WTC11 (cell line): ENCODE measurements around the gene ACTG2. TPM values are rescaled to one million over a fixed set of nuclear protein-coding genes. Genes with fewer than 3 reads are reported as not detected.

Source experiments
- ATAC-seq: fragments of 200-7000 bp; cut with Tn5 transposase; 2 replicates; pipeline ENCODE4 v1.10.0; 2021; ENCODE audit warnings: mild to moderate bottlenecking, moderate library complexity
- CTCF ChIA-PET: fragments of 300-600 bp; sonication (Branson Sonifier 250); formaldehyde crosslinking; loops from one replicate; lab custom pipeline; 2021; ENCODE audit warnings: antibody characterized with exemption; lab: Charles Lee
- POLR2A ChIA-PET: fragments of 350-600 bp; sonication (Branson Sonifier 250); formaldehyde crosslinking; loops from one replicate; lab custom pipeline; 2021; ENCODE audit warnings: antibody characterized with exemption; lab: Charles Lee
- DNase-seq: peaks from one replicate; pipeline ENCODE4 v3.0.0; 2021; ENCODE audit warnings: low spot score
- H3K27ac Mint-ChIP-seq: 2 replicates; pipeline ENCODE4 v1.8.0; 2021; ENCODE audit warnings: mixed read lengths
- H3K27me3 Mint-ChIP-seq: 2 replicates; pipeline ENCODE4 v1.8.0; 2021; ENCODE audit warnings: low read depth, mild to moderate bottlenecking, moderate library complexity, mixed read lengths
- H3K36me3 Mint-ChIP-seq: 2 replicates; pipeline ENCODE4 v1.8.0; 2021; ENCODE audit warnings: mixed read lengths
- H3K4me1 Mint-ChIP-seq: 2 replicates; pipeline ENCODE4 v1.8.0; 2022; ENCODE audit warnings: mixed read lengths
- H3K4me3 Mint-ChIP-seq: 2 replicates; pipeline ENCODE4 v1.8.0; 2021; ENCODE audit warnings: mild to moderate bottlenecking, moderate library complexity, mixed read lengths
- H3K9me3 Mint-ChIP-seq: 2 replicates; pipeline ENCODE4 v1.8.0; 2021; ENCODE audit warnings: mixed read lengths
- ATF1 ChIP-seq: sonication (generic); formaldehyde crosslinking; IDR thresholded peaks from 2 replicates; pipeline ENCODE4 v1.8.1; 2023; ENCODE audit warnings: mild to moderate bottlenecking, moderate library complexity, missing genetic modification reagents
- CREM ChIP-seq: sonication (generic); formaldehyde crosslinking; IDR thresholded peaks from 2 replicates; pipeline ENCODE4 v1.8.1; 2022; ENCODE audit warnings: mild to moderate bottlenecking, missing genetic modification reagents, moderate library complexity
- GABPB1 ChIP-seq: sonication (generic); formaldehyde crosslinking; IDR thresholded peaks from 2 replicates; pipeline ENCODE4 v1.8.1; 2023; ENCODE audit warnings: mild to moderate bottlenecking, missing genetic modification reagents
- HMGA2 ChIP-seq: fragments of 250-450 bp; sonication (Bioruptor Pico); IDR thresholded peaks from 2 replicates; pipeline ENCODE4 v1.4.0; 2021; ENCODE audit warnings: mild to moderate bottlenecking, moderate library complexity
- JUN ChIP-seq: sonication (generic); formaldehyde crosslinking; IDR thresholded peaks from 2 replicates; pipeline ENCODE4 v1.8.0; 2023; ENCODE audit warnings: mild to moderate bottlenecking, missing genetic modification reagents
- KAT7 ChIP-seq: sonication (generic); formaldehyde crosslinking; IDR thresholded peaks from 2 replicates; pipeline ENCODE4 v1.8.1; 2023; ENCODE audit warnings: missing genetic modification reagents, mild to moderate bottlenecking, borderline replicate concordance
- MXD4 ChIP-seq: fragments of 250-450 bp; sonication (Bioruptor Pico); IDR thresholded peaks from 2 replicates; pipeline ENCODE4 v1.8.0; 2021; ENCODE audit warnings: mild to moderate bottlenecking, moderate library complexity, borderline replicate concordance
- NFATC4 ChIP-seq: fragments of 250-450 bp; sonication (Bioruptor Pico); IDR thresholded peaks from 2 replicates; pipeline ENCODE4 v1.9.0; 2021; ENCODE audit warnings: mild to moderate bottlenecking
- NR3C1 ChIP-seq: sonication (generic); formaldehyde crosslinking; conservative IDR thresholded peaks from 2 replicates; pipeline ENCODE4 v1.8.1; 2023; ENCODE audit warnings: low read depth, mild to moderate bottlenecking, missing genetic modification reagents
- ZBTB21 ChIP-seq: sonication (generic); formaldehyde crosslinking; IDR thresholded peaks from 2 replicates; pipeline ENCODE4 v1.8.1; 2023; ENCODE audit warnings: mild to moderate bottlenecking, missing genetic modification reagents, borderline replicate concordance
- ZNF138 ChIP-seq: sonication (generic); formaldehyde crosslinking; conservative IDR thresholded peaks from 2 replicates; pipeline ENCODE4 v1.8.1; 2022; ENCODE audit warnings: mild to moderate bottlenecking, moderate library complexity, missing genetic modification reagents
- ZNF317 ChIP-seq: sonication (generic); formaldehyde crosslinking; IDR thresholded peaks from 2 replicates; pipeline ENCODE4 v1.8.1; 2023; ENCODE audit warnings: low read depth, mild to moderate bottlenecking, moderate library complexity, missing genetic modification reagents, borderline replicate concordance
- total RNA-seq: library from RNA; stranded (reverse); gene quantifications from 3 replicates; pipeline ENCODE4 v1.2.3, GENCODE V29; 2021
- TF ChIP-seq, protein P1 (sequence below): sonication (generic); formaldehyde crosslinking; IDR thresholded peaks from 2 replicates; pipeline ENCODE4 v1.8.1; 2023; ENCODE audit warnings: mild to moderate bottlenecking, missing genetic modification reagents, moderate library complexity
- TF ChIP-seq, protein P2 (sequence below): sonication (generic); formaldehyde crosslinking; conservative IDR thresholded peaks from 2 replicates; pipeline ENCODE4 v1.8.1; 2023; ENCODE audit warnings: mild to moderate bottlenecking, low read depth, missing genetic modification reagents, moderate library complexity
- TF ChIP-seq, protein P3 (sequence below): fragments of 250-450 bp; sonication (Bioruptor Pico); IDR thresholded peaks from 2 replicates; pipeline ENCODE4 v1.9.0; 2021; ENCODE audit warnings: mild to moderate bottlenecking
- TF ChIP-seq, protein P4 (sequence below): sonication (generic); formaldehyde crosslinking; IDR thresholded peaks from 2 replicates; pipeline ENCODE4 v1.8.0; 2023; ENCODE audit warnings: mild to moderate bottlenecking, missing genetic modification reagents
- TF ChIP-seq, protein P5 (sequence below): sonication (generic); formaldehyde crosslinking; IDR thresholded peaks from 2 replicates; pipeline ENCODE4 v1.8.0; 2022; ENCODE audit warnings: mild to moderate bottlenecking, missing genetic modification reagents
- TF ChIP-seq, protein P6 (sequence below): sonication (generic); formaldehyde crosslinking; IDR thresholded peaks from 2 replicates; pipeline ENCODE4 v1.8.1; 2023; ENCODE audit warnings: mild to moderate bottlenecking, missing genetic modification reagents
- TF ChIP-seq, protein P7 (sequence below): sonication (generic); formaldehyde crosslinking; IDR thresholded peaks from 2 replicates; pipeline ENCODE4 v1.8.0; 2023; ENCODE audit warnings: missing genetic modification reagents

Gene ACTG2
- total RNA-seq, 1 experiment from 2014 or later: 2.7 TPM

DNA sequence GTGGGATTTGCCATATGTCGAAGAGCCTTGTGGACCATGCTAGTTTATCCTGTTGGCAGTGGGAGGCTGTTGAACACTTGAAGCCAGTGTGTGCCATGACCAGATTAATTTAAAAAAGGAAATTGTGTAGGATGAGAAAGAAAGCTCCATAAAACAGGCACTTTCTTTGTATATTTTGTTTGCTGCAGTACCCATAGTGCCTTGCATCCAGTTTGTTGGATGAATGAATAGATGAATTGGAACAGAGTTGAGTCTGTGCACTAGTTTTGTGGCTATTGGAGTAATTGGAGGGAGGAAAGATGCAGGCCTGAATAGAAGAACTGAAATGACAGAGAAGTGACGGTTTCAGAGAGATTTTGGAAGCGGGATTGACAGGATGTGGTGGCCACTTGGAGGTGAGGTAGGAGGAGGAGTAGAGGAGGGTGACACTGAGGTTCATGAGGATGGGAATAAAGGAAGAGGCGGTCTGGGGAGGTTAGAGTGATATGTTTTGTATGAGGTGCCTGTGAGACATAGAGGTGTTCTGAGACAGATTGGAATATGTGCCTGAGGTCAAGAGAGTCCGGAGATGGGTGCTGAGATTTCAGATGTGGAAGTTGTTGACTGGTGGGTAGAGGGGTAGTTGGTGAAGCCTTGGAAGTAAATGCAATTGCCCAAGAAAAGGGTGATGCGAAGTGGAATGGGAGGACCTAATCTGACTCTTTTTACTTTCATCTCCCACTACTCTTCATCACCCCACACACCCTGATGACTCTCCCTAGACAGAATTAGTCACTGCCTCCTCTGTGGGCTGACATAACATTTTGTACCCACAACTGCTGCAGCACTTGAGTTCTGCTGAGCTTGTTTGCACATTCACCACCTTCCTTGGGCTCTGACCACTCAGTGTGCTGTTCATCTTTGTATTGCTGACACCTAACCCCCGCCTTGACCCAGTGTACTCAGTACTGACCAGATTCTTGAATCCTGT is 39.0 kb downstream of the ACTG2 start:
- no peak for DNase-seq
- no peaks in the 10 kb centered on the region for H3K9me3 Mint-ChIP-seq
- ATAC-seq: no peak
- POLR2A ChIA-PET: no interaction called here
- H3K36me3 Mint-ChIP-seq: peaks cover 4% of the 10 kb centered on the region; the same call in 1 of the 2 replicates
- no peaks in the 10 kb centered on the region for H3K27me3 Mint-ChIP-seq
- CTCF ChIA-PET: no interaction called here
- no peak for TF ChIP-seq MXD4 (CRISPR knock-in tag)
- TF ChIP-seq, protein P1, sequence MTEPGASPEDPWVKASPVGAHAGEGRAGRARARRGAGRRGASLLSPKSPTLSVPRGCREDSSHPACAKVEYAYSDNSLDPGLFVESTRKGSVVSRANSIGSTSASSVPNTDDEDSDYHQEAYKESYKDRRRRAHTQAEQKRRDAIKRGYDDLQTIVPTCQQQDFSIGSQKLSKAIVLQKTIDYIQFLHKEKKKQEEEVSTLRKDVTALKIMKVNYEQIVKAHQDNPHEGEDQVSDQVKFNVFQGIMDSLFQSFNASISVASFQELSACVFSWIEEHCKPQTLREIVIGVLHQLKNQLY (CRISPR knock-in tag): no peak
- TF ChIP-seq, protein P2, sequence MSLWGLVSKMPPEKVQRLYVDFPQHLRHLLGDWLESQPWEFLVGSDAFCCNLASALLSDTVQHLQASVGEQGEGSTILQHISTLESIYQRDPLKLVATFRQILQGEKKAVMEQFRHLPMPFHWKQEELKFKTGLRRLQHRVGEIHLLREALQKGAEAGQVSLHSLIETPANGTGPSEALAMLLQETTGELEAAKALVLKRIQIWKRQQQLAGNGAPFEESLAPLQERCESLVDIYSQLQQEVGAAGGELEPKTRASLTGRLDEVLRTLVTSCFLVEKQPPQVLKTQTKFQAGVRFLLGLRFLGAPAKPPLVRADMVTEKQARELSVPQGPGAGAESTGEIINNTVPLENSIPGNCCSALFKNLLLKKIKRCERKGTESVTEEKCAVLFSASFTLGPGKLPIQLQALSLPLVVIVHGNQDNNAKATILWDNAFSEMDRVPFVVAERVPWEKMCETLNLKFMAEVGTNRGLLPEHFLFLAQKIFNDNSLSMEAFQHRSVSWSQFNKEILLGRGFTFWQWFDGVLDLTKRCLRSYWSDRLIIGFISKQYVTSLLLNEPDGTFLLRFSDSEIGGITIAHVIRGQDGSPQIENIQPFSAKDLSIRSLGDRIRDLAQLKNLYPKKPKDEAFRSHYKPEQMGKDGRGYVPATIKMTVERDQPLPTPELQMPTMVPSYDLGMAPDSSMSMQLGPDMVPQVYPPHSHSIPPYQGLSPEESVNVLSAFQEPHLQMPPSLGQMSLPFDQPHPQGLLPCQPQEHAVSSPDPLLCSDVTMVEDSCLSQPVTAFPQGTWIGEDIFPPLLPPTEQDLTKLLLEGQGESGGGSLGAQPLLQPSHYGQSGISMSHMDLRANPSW (CRISPR knock-in tag): no peak
- no peak for TF ChIP-seq HMGA2 (CRISPR knock-in tag)
- TF ChIP-seq, protein P3, sequence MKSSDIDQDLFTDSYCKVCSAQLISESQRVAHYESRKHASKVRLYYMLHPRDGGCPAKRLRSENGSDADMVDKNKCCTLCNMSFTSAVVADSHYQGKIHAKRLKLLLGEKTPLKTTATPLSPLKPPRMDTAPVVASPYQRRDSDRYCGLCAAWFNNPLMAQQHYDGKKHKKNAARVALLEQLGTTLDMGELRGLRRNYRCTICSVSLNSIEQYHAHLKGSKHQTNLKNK (CRISPR knock-in tag): no peak
- TF ChIP-seq, protein P4, sequence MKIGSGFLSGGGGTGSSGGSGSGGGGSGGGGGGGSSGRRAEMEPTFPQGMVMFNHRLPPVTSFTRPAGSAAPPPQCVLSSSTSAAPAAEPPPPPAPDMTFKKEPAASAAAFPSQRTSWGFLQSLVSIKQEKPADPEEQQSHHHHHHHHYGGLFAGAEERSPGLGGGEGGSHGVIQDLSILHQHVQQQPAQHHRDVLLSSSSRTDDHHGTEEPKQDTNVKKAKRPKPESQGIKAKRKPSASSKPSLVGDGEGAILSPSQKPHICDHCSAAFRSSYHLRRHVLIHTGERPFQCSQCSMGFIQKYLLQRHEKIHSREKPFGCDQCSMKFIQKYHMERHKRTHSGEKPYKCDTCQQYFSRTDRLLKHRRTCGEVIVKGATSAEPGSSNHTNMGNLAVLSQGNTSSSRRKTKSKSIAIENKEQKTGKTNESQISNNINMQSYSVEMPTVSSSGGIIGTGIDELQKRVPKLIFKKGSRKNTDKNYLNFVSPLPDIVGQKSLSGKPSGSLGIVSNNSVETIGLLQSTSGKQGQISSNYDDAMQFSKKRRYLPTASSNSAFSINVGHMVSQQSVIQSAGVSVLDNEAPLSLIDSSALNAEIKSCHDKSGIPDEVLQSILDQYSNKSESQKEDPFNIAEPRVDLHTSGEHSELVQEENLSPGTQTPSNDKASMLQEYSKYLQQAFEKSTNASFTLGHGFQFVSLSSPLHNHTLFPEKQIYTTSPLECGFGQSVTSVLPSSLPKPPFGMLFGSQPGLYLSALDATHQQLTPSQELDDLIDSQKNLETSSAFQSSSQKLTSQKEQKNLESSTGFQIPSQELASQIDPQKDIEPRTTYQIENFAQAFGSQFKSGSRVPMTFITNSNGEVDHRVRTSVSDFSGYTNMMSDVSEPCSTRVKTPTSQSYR (CRISPR knock-in tag): no peak
- TF ChIP-seq, protein P5, sequence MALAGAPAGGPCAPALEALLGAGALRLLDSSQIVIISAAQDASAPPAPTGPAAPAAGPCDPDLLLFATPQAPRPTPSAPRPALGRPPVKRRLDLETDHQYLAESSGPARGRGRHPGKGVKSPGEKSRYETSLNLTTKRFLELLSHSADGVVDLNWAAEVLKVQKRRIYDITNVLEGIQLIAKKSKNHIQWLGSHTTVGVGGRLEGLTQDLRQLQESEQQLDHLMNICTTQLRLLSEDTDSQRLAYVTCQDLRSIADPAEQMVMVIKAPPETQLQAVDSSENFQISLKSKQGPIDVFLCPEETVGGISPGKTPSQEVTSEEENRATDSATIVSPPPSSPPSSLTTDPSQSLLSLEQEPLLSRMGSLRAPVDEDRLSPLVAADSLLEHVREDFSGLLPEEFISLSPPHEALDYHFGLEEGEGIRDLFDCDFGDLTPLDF (CRISPR knock-in tag): no peak
- TF ChIP-seq ZBTB21 (CRISPR knock-in tag): no peak
- TF ChIP-seq NR3C1: no peak
- TF ChIP-seq ATF1 (CRISPR knock-in tag): no peak
- TF ChIP-seq JUN (CRISPR knock-in tag): no peak
- TF ChIP-seq NFATC4: no peak
- peaks cover 19% of the 10 kb centered on the region for H3K4me1 Mint-ChIP-seq
- peak overlapping the region; percentile 20; the same call in 1 of the 2 replicates for H3K27ac Mint-ChIP-seq
- no peak overlapping the region for H3K4me3 Mint-ChIP-seq

DNA sequence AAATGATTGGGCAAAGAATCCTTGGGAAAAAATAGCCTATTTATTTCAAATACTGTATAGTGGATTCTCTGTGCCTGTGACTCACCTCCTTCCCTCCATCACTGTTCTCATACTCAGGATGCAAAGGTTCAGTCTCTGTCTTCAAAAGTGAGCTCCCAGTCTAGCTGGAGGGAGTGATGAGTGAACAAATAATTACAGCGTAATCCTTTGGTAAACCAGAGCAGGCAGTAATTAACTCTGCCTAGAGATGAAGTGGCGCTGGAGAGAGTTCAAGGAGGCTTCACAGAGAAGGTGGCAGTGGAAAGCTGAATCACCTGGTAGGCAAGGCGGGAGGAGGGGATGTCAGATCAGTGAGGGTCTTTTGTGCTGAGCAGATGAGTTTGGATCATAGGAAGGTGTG is 40.4 kb downstream of the ACTG2 start:
- no peaks in the 10 kb centered on the region for H3K9me3 Mint-ChIP-seq
- H3K27ac Mint-ChIP-seq: peak overlapping the region; percentile 80; the same call in 1 of the 2 replicates
- ChIA-PET POLR2A (no interaction called here), CTCF (interaction anchor here (1.3 kb wide), 1 partner anchor 25 kb away, joined by 5 read pairs; no protein-coding TSS in a partner anchor)
- ATAC-seq (no peak), DNase-seq (no peak)
- H3K4me1 Mint-ChIP-seq: peaks cover 14% of the 10 kb centered on the region
- peaks cover 4% of the 10 kb centered on the region; the same call in 1 of the 2 replicates for H3K36me3 Mint-ChIP-seq
- no peaks in the 10 kb centered on the region for H3K27me3 Mint-ChIP-seq
- no peak overlapping the region for H3K4me3 Mint-ChIP-seq
- TF ChIP-seq ZNF138: no peak
- no peak for TF ChIP-seq ZNF317 (CRISPR knock-in tag)
- TF ChIP-seq CREM (CRISPR knock-in tag): no peak
- TF ChIP-seq, protein P2 (CRISPR knock-in tag): no peak
- TF ChIP-seq, protein P6, sequence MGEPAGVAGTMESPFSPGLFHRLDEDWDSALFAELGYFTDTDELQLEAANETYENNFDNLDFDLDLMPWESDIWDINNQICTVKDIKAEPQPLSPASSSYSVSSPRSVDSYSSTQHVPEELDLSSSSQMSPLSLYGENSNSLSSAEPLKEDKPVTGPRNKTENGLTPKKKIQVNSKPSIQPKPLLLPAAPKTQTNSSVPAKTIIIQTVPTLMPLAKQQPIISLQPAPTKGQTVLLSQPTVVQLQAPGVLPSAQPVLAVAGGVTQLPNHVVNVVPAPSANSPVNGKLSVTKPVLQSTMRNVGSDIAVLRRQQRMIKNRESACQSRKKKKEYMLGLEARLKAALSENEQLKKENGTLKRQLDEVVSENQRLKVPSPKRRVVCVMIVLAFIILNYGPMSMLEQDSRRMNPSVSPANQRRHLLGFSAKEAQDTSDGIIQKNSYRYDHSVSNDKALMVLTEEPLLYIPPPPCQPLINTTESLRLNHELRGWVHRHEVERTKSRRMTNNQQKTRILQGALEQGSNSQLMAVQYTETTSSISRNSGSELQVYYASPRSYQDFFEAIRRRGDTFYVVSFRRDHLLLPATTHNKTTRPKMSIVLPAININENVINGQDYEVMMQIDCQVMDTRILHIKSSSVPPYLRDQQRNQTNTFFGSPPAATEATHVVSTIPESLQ (CRISPR knock-in tag): no peak
- no peak for TF ChIP-seq KAT7
- TF ChIP-seq GABPB1 (CRISPR knock-in tag): no peak
- TF ChIP-seq, protein P7, sequence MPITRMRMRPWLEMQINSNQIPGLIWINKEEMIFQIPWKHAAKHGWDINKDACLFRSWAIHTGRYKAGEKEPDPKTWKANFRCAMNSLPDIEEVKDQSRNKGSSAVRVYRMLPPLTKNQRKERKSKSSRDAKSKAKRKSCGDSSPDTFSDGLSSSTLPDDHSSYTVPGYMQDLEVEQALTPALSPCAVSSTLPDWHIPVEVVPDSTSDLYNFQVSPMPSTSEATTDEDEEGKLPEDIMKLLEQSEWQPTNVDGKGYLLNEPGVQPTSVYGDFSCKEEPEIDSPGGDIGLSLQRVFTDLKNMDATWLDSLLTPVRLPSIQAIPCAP: no peak
